AG09309 (cell line): ENCODE results near the gene RPS6KA4.

Experiments used
- DNase-seq: peaks from one replicate; pipeline ENCODE4 v3.0.0-alpha.2; 2010; ENCODE audit warnings: low read depth
- H3K4me3 ChIP-seq: 2 replicates; pipeline ENCODE4 v1.5.1; 2011; ENCODE audit warnings: mild to moderate bottlenecking, low read depth, low read length, moderate library complexity; ENCODE audit not compliant: control insufficient read depth
- CTCF ChIP-seq: IDR thresholded peaks from 2 replicates; pipeline ENCODE4 v1.5.1; 2011; ENCODE audit warnings: mild to moderate bottlenecking, low read depth, low read length, inconsistent platforms; ENCODE audit not compliant: insufficient read depth, control insufficient read depth; ENCODE audit errors: missing control alignments

RPS6KA4 gene

DNA sequence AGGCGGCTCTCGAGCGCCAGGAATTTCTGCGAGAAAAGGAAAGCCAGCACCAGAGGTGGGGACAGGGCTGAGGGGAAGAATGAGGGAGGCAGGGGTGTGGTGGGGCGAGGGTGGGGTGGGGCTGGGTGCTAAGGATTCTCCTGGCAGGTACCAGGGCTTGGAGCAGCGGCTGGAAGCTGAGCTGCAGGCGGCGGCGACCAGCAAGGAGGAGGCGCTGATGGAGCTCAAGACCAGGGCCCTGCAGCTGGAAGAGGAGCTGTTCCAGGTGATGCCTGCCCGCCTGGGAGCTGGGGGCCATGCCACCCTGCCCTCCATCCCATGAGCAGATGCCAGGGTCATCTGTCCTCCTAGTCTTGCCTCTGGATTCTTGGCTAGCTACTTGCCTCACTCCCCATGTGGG lies 9.6 kb upstream of the RPS6KA4 start:
- TF ChIP-seq CTCF: no peak
- H3K4me3 ChIP-seq: no peak overlapping the region
- DNase-seq: no peak

DNA sequence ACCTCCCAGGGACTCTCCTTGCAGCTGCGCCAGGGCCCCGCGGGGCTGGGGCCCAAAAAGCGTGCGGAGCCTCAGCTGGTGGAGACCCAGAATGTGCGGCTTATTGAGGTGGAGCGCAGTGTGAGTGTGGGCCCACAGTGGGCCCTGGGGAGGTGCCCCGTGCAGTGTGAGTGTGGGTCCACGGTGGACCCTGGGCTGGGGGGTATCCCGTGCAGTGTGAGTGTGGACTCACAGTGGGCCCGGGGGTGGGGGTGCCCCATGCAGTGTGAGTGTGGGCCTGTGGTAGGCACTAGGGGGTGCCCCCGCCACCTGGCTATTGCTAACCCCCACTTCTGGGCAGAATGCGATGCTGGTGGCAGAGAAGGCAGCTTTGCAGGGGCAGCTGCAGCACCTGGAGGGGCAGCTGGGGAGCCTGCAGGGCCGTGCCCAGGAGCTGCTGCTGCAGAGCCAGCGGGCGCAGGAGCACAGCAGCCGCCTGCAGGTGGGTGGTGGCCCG lies 7.8 kb upstream of the RPS6KA4 start:
- H3K4me3 ChIP-seq: no peak overlapping the region
- no peak for DNase-seq
- no peak for TF ChIP-seq CTCF

GRCh38 chr11:64352099-64352994 lies 6.6 kb upstream of the RPS6KA4 start:
- TF ChIP-seq CTCF: no peak
- no peak for DNase-seq
- H3K4me3 ChIP-seq: no peak overlapping the region

- no peak overlapping the region for H3K4me3 ChIP-seq
- no peak for TF ChIP-seq CTCF
- DNase-seq: no peak
Observed at GRCh38 chr11:64352995-64353714, 5.8 kb upstream of the RPS6KA4 start.

DNA sequence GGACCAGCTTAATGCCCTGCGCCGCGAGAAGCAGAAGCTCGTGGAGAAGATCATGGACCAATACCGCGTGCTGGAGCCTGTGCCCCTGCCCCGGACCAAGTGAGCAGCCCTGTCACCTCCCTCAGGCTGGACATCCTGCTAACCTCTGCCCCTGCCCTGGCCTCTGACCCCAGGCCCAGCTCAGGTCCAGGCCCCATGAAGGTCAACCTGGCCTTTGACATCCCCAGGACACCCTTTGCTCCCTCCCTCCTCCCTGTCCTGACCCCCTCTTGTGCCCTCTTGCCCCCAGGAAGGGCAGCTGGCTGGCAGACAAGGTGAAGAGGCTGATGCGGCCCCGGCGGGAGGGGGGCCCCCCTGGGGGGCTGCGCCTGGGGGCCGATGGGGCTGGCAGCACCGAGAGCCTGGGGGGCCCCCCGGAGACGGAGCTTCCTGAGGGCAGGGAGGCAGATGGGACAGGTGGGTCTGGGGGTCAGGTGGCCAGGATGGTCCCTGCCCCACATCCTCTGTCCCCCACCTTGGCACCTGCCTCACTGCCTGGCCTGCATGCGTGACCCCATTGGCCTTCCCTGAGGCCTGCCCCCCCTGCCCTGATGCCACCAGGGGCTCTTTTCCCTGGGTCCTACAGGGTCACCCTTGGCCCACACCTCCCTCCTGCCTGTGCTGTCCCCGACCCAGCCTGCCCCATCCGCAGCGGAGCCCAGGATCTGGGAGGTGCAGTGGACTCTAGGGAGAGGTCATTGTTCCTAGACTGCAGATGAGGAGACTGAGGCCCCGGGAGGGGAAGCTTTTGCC lies 5.1 kb upstream of the RPS6KA4 start:
- H3K4me3 ChIP-seq: no peak overlapping the region
- no peak for TF ChIP-seq CTCF
- DNase-seq: no peak
